HL-60/S4 treated with retinoic acid at 250 ng/mL for 4 days and 3 days (cell line): ENCODE results near the gene FAM131C.

Experiments
- in situ Hi-C: fragments of 300-500 bp; cut with MboI; formaldehyde crosslinking; loops from 2 replicates; pipeline ENCODE4 v1.7.0; 2022; ENCODE audit warnings: low sequenced_read_pairs

The FAM131C gene

DNA sequence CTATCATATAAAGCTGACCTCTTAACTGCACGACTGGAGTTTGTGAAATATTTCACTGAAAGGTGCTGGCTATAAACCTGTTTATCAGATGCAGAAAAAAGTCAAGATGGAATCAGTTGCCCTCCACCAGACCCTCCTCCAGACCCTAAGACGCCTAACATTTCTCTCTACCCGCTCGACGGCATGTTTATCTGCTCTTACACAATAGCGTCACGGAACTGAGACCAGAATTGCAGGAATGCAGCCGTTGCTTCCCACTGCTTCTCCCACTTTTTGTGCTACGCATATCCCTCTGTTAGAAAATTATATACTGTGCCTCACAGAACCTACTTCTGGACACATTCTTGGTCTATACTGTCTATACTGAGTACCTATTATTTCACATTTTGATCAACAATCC, 28.2 kb upstream of the FAM131C start:
- in situ Hi-C loops: no loop called here

DNA sequence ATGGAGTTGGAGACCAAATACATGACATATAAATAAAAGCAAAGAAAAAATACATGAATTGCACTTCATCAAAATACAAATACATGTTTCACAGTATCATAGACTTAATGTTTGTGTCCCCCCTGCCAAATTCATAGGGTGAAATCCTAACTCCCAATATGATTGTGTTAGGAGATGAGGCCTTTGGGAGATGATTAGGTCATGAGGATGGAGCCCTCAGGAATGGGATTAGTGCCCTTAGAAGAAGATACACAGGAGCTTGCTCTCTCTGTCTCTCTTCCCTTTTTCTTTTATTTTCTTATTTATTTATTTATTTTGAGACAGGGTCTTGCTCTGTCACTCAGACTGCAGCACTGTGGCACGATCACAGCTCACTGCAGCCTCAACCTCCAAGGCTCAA, 26.0 kb upstream of the FAM131C start:
- in situ Hi-C loops: loop anchor here (25.0 kb wide), 1 partner anchor 513 kb away; the partner anchor contains the start of gene NBPF1

DNA sequence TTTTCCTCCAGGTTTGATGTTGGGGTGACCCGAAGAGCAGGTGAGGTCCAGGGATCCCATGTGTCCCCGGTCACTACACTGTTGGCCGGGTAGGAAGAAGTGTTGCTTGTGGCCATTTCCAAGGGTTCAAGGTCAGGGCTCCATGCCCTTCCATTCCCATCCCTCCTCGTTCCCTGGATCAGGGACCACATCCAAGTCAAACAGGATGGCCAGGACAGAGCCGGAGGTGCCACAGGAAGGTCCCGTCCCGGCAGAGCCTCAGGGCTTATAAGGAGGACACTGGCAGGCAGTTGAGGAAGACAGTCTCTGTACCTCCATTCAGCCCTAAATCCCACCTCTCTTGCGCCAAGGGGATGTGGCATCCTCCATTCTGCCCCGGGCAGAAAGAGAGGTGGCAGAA, 22.0 kb upstream of the FAM131C start:
- in situ Hi-C loops: loop anchor here (25.0 kb wide), 1 partner anchor 517 kb away; the partner anchor contains the start of gene NBPF1

DNA sequence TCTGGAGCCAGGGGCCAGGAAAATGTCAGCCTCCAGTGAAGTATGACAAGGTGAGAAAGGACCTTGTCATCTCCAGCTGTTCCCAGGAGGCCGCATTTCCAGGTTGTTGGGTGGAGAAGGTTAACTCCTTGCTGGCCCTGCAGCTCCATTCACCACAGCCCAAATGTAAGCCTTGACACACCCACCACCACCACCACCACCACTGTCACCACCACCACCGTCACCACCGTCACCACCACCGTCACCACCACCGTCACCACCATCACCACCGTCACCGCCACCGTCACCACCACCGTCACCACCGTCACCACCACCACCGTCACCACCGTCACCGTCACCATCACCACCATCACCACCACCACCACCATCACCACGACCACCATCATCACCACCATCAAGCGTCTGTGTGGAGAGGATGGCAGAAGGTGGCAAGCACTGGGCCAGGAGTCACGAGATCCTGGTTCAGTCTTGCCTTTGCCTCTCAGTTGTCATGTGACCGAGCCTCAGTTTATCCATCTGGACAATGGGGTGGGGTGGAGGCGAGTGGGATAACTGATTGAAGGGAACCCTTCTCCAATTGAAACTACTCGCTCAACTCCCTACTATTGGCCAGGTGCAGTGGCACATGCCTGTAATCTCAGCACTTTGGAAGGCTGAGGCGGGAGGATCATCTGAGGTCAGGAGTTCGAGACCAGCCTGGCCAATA, 21.2 kb upstream of the FAM131C start:
- in situ Hi-C loops: loop anchor here (25.0 kb wide), 1 partner anchor 518 kb away; the partner anchor contains the start of gene NBPF1

DNA sequence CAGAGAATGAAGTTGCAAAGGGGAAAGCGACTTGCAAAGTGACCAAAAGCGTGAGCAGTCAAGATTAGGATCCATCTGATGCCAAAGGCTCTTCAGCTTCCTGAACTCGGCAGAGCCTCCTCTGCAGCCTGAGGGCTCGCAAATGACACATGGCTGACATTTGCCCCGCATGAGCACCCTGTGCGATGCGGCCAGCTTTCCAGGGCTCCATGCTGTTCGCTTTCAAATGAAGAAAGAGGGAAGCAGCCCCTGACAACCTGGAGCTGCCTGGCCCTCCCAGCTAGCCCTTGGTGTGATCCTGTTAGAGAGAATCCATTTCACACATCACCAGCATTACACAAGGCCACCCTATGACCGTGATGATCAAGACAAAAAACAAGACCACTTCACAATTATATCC, 20.2 kb upstream of the FAM131C start:
- in situ Hi-C loops: loop anchor here (25.0 kb wide), 1 partner anchor 519 kb away; the partner anchor contains the start of gene NBPF1

DNA sequence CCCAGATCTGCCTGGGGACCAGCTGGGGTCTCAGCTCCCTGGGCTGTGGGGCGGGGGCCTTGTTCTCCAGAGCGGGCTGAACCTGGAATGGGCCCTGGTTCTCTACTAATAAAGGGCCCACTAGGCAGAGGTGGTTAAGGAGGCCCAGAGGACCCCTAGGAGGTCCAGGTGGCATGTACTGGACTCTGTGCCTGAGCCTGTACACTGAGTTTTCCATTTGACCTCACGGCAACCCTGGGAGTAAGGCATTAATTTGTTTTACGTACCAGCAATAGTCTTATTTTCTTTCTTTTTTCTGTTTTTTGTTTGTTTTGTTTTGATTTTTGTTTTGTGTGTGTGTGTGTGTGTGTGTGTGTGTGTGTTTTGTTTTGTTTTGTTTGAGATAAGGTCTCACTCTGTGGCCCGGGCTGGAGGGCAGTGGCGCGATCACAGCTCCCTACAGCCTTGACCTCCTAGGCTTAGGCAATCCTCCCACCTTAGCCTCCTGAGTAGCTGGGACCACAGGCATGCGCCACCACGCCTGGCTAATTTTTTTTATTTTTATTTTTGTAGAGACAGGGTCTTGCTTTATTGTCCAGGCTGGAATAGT, 19.6 kb upstream of the FAM131C start:
- in situ Hi-C loops: loop anchor here (25.0 kb wide), 1 partner anchor 519 kb away; the partner anchor contains the start of gene NBPF1

DNA sequence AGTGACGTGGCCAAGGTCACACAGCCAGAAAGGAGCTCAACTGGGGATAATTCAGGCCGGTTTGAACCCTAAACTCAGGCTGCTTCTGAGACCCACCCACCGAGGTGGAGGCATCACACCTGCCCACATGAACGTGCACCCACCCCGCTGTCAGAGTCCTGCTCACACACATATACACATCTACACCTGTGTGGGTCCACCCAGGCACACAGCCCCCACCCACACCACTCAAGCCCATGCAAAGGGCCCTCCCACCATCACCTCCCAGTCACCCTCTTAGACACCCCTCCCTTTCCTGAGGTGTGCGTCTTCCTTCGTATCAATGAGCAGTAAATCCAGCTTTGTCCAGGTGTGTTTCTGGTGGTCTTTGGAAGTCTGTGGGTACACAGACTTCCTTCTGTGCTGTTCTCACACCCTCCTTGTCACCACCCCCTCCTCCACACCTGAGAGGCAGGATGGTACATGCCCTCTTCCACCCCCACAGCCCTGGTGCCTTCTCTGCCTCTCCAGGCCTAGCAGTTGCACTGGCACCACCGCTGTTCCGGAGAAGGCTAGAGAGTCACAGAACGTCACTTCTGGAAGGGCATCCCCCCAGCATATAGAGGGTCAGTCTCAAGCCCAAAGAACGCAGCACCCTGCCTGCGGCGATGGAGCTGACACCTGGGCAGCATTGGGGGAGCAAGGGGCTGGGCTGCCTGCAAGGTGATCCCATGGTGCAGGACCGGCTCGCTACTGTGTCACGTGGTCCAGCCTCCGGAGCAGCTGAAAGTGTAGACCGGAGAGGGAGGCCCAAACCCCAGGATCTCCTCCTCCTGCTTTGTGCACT, 18.9 kb upstream of the FAM131C start:
- in situ Hi-C loops: loop anchor here (25.0 kb wide), 1 partner anchor 520 kb away; the partner anchor contains the start of gene NBPF1

DNA sequence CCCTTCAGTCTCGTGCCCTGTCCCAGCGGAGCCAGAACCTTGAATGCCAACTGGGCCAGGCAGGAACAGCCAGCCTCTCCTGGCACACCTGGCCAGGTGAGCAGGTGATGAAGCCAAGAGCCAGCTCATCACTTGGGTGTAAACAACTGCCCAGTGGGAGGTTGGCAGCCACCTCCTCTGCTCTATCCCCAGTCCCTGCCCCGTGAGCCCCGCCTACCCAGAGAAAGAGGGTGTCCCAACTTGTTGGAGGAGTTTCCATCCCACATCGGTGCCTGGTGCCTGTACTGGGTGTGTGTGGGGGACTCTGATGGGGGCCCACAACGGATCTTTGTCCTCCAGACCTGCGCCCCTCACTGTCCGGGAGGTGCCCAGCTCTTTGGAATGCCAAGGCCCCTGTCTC, 17.8 kb upstream of the FAM131C start:
- in situ Hi-C loops: loop anchor here (25.0 kb wide), 1 partner anchor 521 kb away; the partner anchor contains the start of gene NBPF1

DNA sequence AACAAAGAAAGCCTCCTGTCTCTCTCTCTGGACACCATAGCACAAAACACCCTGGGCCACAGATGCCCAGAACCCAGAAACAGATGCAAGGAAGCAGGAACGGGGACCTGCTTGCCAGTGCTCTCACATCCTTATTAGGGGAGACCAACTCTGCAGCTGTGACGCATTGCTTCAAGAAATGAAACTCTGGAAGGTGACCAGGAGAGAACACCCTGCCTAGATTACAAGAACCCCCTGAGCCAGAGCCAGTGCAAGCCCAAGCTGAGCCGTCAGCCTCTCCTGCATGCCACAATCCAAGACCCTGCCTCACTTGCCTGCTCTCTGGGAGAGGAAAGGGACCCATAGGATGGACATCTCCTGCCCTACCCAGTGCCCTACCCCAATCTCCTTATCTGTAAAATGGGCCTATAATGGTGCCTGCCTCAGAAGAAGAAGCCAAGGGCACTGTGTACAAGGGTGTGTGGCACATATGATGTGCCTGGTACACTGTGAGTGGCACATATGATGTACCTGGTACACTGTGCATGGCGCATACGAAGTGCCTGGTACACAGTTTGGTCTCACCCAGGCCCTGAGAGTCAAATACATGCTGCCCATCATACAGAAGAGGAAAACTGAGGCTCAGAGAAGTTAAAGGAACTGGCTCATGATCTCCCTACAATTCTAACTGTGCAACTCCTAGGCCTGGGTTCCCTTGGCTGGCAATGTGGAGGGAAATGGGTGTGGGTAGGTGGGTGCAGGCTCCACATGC, 16.8 kb upstream of the FAM131C start:
- in situ Hi-C loops: loop anchor here (25.0 kb wide), 1 partner anchor 522 kb away; the partner anchor contains the start of gene NBPF1

DNA sequence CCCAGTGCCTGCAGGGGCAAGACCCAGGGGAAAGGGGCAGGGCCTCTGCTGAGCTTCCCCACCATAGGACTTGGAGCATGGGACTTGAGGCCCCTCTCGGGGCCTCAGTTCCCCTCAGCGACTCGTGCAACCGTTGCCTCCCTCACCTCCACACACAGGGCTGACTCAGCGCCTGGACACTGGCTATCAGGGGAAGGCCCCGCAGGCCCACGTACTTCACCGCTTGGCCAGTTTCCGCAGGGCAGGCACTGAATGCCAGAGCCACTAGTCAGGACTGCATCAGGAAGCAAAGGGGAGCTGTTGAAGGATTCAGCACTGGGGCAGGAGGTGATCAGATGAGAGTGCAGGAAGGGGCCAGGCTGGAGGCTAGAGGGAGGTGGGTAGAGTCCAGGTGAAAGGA, 15.5 kb upstream of the FAM131C start:
- in situ Hi-C loops: loop anchor here (25.0 kb wide), 1 partner anchor 523 kb away; the partner anchor contains the start of gene NBPF1

DNA sequence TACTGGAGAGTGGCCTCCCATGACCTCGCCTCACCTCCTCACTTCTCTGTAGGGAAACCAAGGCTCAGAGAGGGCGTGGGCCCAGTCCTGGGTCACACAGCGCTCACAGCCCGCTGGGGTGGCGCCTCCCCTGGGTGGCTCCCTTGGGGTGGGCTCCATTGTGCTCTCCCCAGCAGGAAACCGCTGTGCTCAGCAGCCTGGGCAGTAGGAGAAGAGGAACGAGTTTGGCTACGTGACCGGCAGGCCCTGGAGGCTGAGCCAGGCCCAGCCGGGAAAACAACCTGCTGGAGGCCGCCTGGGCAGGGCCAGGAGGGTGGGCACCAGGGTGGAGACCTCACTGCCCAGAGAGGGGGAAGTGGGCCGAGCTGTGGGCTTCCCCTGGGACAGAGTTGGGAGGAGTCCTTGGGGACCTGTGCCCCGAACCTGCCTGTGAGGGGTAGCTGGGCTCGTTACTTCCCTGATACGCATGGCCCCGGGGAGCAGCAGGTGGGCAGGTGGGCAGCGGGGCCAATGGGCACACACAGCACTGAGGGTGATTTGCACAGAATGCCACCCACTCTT, 15.0 kb upstream of the FAM131C start:
- in situ Hi-C loops: loop anchor here (25.0 kb wide), 1 partner anchor 524 kb away; the partner anchor contains the start of gene NBPF1

DNA sequence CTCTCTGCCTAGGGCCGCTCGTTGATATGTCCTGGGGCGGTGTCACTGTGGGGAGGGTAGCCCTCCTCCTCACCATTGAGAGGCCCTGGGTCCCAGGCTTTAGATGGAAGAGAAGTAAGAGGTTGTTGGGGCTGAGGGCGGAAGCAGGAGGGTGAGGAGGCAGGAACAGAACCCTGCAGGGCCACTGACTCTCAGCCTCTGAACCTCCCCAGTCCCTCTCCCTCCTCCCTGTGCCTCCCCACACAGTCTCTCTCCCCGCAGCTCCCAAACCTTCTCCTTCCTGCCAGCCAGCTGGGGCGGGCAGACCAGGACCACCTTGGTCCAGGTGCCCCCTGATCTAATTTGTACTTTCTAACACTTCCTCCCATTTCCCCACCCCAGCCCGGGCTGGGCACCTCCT, 14.3 kb upstream of the FAM131C start:
- in situ Hi-C loops: loop anchor here (25.0 kb wide), 1 partner anchor 525 kb away; the partner anchor contains the start of gene NBPF1

DNA sequence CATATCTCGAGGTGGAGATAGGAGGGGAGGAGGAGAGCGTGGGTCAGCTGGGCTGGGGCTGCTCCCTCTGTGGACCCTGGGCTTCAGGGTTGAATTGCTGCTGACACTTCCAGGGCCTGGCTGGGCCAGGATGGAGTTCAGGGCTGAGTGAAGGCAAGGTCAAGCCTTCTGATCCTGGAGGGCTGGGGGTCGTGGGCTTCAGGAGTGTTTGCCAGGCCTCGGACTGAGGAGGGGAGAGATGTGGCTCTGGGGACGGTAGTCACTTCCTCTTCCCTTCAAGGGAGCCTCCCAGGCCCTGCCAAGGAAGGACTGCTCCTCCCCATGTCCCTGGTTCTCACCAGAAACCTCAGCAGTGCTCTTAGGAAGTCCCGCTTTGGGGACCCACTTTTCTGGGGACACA, 12.1 kb upstream of the FAM131C start:
- in situ Hi-C loops: loop anchor here (25.0 kb wide), 1 partner anchor 527 kb away; the partner anchor contains the start of gene NBPF1

DNA sequence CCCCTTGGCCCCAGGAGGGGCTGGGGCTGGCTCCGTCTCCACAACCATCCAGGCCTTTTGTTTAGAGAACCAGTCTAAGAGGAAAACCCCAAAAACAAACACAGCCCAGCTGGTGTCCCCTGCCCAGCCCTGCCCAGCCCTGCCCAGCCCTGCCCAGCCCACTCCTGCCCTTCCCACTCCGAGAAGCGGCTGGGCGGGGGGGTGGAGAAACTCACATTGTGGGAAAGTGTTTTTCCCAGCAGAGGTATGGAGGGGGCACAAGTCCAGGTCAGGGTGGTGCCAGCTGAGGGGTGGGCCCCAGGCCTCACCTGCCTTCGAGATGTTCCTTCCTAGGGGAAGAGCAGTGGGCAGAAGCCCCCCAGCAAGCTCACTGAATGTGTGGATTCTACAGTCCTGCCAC, 10.0 kb upstream of the FAM131C start:
- in situ Hi-C loops: loop anchor here (5.0 to 25.0 kb wide), 2 partner anchors 104 to 529 kb away; partner anchors contain the start of gene NBPF1

DNA sequence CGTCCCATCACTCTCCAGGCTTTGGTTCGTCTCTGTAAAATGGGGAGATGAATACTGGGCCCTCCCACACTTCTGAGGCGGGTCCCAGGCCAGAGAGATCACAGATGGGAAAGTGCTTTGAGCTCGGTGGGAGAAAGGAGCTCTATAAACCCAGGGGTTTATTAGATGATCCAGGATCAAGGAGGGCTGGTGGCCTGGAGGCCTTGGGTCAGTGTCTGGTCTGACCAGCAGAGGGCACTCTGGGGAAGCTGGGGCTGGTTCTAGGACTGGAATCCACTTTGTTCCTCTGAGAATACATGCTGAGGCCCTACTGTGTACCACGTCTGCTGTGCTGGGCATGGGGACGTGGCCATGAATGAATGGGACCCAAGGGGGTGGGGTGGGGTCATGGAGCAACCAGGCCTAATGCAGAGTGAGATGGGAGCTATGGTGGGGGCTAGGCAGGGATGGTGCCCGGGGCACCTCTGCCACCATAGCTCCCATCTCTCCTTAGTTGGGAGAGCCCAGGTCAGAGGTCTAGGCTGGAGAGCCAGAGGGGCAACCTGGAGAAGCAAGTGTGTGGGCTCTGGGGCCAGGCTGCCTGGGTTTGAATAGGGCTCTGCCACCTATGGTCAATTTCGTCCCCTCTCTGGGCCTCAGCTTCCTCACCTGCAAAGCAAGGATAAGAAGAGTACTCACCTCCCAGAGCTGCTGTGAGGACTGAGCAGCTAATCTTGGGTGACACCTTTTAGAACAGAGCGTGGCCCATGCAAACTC, 9.0 kb upstream of the FAM131C start:
- in situ Hi-C loops: loop anchor here (5.0 to 25.0 kb wide), 2 partner anchors 105 to 530 kb away; partner anchors contain the start of gene NBPF1

DNA sequence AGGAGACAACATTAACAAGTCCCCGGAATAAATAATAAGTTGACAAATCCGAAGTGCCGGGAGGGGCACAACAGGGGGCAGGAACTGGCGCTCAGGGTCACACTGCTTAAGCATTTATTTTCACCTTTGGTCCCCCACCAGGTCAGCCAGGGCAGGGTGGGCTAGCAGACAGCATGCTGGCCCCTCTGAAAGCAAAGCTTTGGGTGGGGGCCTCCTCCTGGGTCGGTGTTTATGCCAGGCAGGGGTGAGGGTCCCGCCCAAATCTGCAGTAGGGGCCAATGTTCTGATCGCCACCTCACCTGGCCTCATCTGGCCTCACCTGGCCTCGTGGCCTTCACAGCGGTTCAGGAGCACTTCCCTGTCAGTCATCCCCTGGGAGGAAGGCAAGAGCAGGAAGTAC, 8.2 kb upstream of the FAM131C start:
- in situ Hi-C loops: loop anchor here (5.0 to 25.0 kb wide), 2 partner anchors 106 to 531 kb away; partner anchors contain the start of gene NBPF1

DNA sequence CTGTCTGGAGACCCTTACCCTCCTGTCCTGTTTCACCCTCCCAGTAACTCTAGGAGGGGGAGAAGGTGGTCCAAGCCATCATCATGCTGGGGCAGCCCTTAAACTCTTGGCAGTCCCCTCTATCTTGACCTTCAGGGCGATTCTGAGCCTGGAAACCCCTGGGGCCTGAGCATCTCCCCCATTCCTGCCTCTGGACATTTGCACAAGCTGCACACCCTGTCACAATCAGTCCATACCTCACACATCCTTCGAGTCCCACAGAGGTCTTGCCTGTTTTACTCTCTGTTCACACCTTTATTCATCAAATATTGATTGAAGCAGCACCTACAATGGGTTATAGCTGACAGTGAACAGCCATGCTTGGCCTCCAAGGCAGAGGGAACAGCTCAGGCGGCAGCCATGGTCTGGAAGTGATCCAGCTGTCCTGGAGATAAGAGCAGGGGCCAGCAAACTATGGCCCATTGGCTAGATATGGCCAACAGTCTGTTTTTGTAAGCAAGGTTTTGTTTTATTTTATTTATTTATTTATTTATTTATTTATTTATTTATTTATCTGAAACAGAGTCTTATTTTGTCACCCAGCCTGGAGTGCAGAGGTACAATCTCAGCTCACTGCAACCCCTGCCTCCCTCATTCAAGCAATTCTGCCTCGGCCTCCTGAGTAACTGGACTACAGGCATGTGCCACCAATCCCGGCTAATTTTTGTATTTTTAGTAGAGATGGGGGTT, 7.1 kb upstream of the FAM131C start:
- in situ Hi-C loops: loop anchor here (5.0 to 25.0 kb wide), 2 partner anchors 107 to 532 kb away; partner anchors contain the start of gene NBPF1
